ENCODE data around the gene OR5B2. TPM values are rescaled to one million over a fixed set of nuclear protein-coding genes. Genes with fewer than 3 reads are reported as not detected.

OR5B2 gene
- total and polyA plus RNA-seq, 3 donors from 2014 or later: 0.47 to 0.62 TPM; not detected in 1

GRCh38 chr11:58394195-58394594, 33.7 kb downstream of the OR5B2 start:
- Histone ChIP-seq H3K9me3 (no peaks in the 10 kb centered on the region), H3K4me3 (no peak overlapping the region), H3K36me3 (ENCODE audit: low read depth, missing control alignments) (no peaks in the 10 kb centered on the region), H3K4me1 (no peaks in the 10 kb centered on the region), H3K27ac (no peak overlapping the region), H3K27me3 (no peaks in the 10 kb centered on the region)
- TF ChIP-seq POLR2A (IDR thresholded peaks at IDR 0.05): no peak
- TF ChIP-seq CTCF (IDR thresholded peaks at IDR 0.05): no peak
- no peak for DNase-seq
- intact Hi-C loops (cut with DNase I; ENCODE audit: low total_unique reads): no loop called here

GRCh38 chr11:58392746-58393145, 35.2 kb downstream of the OR5B2 start:
- H3K9me3 ChIP-seq: no peaks in the 10 kb centered on the region
- intact Hi-C loops (cut with DNase I; ENCODE audit: low total_unique reads): no loop called here
- H3K27ac ChIP-seq: no peak overlapping the region
- no peak for TF ChIP-seq CTCF (IDR thresholded peaks at IDR 0.05)
- TF ChIP-seq POLR2A (IDR thresholded peaks at IDR 0.05): no peak
- H3K4me1 ChIP-seq: no peaks in the 10 kb centered on the region
- H3K4me3 ChIP-seq: no peak overlapping the region
- H3K27me3 ChIP-seq: no peaks in the 10 kb centered on the region
- no peaks in the 10 kb centered on the region for H3K36me3 ChIP-seq (ENCODE audit: low read depth, missing control alignments)
- 59 to 63% methylated on average over 1 of the region's 1 CpG for WGBS, 2 donors
- DNase-seq: no peak

- Histone ChIP-seq H3K27me3 (no peaks in the 10 kb centered on the region), H3K9me3 (no peaks in the 10 kb centered on the region), H3K36me3 (ENCODE audit: low read depth, missing control alignments) (no peaks in the 10 kb centered on the region), H3K4me1 (no peaks in the 10 kb centered on the region), H3K27ac (no peak overlapping the region), H3K4me3 (no peak overlapping the region)
- TF ChIP-seq CTCF (IDR thresholded peaks at IDR 0.05): no peak
- no peak for TF ChIP-seq POLR2A (IDR thresholded peaks at IDR 0.05)
- 90 to 96% methylated on average over 1 of the region's 1 CpG for WGBS, 2 donors
- intact Hi-C loops (cut with DNase I; ENCODE audit: low total_unique reads): no loop called here
- no peak for DNase-seq
Observed at GRCh38 chr11:58391879-58392278, 36.0 kb downstream of the OR5B2 start.

GRCh38 chr11:58390551-58391063, 37.3 kb downstream of the OR5B2 start:
- TF ChIP-seq CTCF (IDR thresholded peaks at IDR 0.05) (no peak), POLR2A (IDR thresholded peaks at IDR 0.05) (no peak)
- no peaks in the 10 kb centered on the region for H3K27me3 ChIP-seq
- H3K36me3 ChIP-seq (ENCODE audit: low read depth, missing control alignments): no peaks in the 10 kb centered on the region
- WGBS, 2 donors: 84% methylated on average over 18 of the region's 18 CpGs; no CpG with 5 or more reads in 1 of the 2 donors
- intact Hi-C loops (cut with DNase I; ENCODE audit: low total_unique reads): no loop called here
- no peaks in the 10 kb centered on the region for H3K9me3 ChIP-seq
- no peak overlapping the region for H3K27ac ChIP-seq
- DNase-seq: no peak
- no peaks in the 10 kb centered on the region for H3K4me1 ChIP-seq
- H3K4me3 ChIP-seq: no peak overlapping the region

Other genes starting within 250 kb of the OR5B2 start
- under 1 TPM; 0.16 to 0.43 TPM for gene OR9Q2, start 239.1 kb downstream of the OR5B2 start, total RNA-seq
- gene OR9Q2, start 239.1 kb downstream of the OR5B2 start, polyA plus RNA-seq (ENCODE audit: insufficient read depth, low read depth, low replicate concordance): not detected
- gene OR1S2, start 224.0 kb downstream of the OR5B2 start, total RNA-seq: not detected
- not detected for gene OR1S2, start 224.0 kb downstream of the OR5B2 start, polyA plus RNA-seq (ENCODE audit: insufficient read depth, low read depth, low replicate concordance)
- not detected for gene OR1S1, start 215.4 kb downstream of the OR5B2 start, total RNA-seq
- not detected for gene OR1S1, start 215.4 kb downstream of the OR5B2 start, polyA plus RNA-seq (ENCODE audit: insufficient read depth, low read depth, low replicate concordance)
- not detected for gene OR10Q1, start 199.2 kb downstream of the OR5B2 start, total RNA-seq
- not detected for gene OR10Q1, start 199.2 kb downstream of the OR5B2 start, polyA plus RNA-seq (ENCODE audit: insufficient read depth, low read depth, low replicate concordance)
- gene OR10W1, start 159.9 kb downstream of the OR5B2 start, total RNA-seq: not detected
- not detected for gene OR10W1, start 159.9 kb downstream of the OR5B2 start, polyA plus RNA-seq (ENCODE audit: insufficient read depth, low read depth, low replicate concordance)
- not detected for gene OR5B17, start 69.1 kb downstream of the OR5B2 start, total RNA-seq
- not detected for gene OR5B17, start 69.1 kb downstream of the OR5B2 start, polyA plus RNA-seq (ENCODE audit: insufficient read depth, low read depth, low replicate concordance)
- not detected for gene OR5B3, start 21.2 kb downstream of the OR5B2 start, total RNA-seq
- gene OR5B3, start 21.2 kb downstream of the OR5B2 start, polyA plus RNA-seq (ENCODE audit: insufficient read depth, low read depth, low replicate concordance): not detected
- under 1 TPM in 1 of 2 donors, not detected in 1; 0.71 TPM for gene OR5B12, start 14.1 kb upstream of the OR5B2 start, total RNA-seq
- gene OR5B12, start 14.1 kb upstream of the OR5B2 start, polyA plus RNA-seq (ENCODE audit: insufficient read depth, low read depth, low replicate concordance): not detected
- under 1 TPM; 0.62 to 0.71 TPM for gene OR5B21, start 80.0 kb upstream of the OR5B2 start, total RNA-seq
- gene OR5B21, start 80.0 kb upstream of the OR5B2 start, polyA plus RNA-seq (ENCODE audit: insufficient read depth, low read depth, low replicate concordance): not detected
- 10 to 100 TPM; 15.8 to 17.3 TPM for gene LPXN, start 147.7 kb upstream of the OR5B2 start, total RNA-seq
- gene LPXN, start 147.7 kb upstream of the OR5B2 start, polyA plus RNA-seq (ENCODE audit: insufficient read depth, low read depth, low replicate concordance): 14.5 TPM
- gene ZFP91, start 150.9 kb upstream of the OR5B2 start, total RNA-seq: 100 to 1,000 TPM in 1 of 2 donors, 10 to 100 TPM in 1; 99.0 to 126 TPM
- gene ZFP91, start 150.9 kb upstream of the OR5B2 start, polyA plus RNA-seq (ENCODE audit: insufficient read depth, low read depth, low replicate concordance): 215 TPM
- 1 to 10 TPM; 1.3 to 1.6 TPM for gene CNTF, start 194.5 kb upstream of the OR5B2 start, total RNA-seq
- gene CNTF, start 194.5 kb upstream of the OR5B2 start, polyA plus RNA-seq (ENCODE audit: insufficient read depth, low read depth, low replicate concordance): 1.0 TPM

All from testis (tissue), 3 donors.